ENCODE results near the gene HTR5A.

DNA sequence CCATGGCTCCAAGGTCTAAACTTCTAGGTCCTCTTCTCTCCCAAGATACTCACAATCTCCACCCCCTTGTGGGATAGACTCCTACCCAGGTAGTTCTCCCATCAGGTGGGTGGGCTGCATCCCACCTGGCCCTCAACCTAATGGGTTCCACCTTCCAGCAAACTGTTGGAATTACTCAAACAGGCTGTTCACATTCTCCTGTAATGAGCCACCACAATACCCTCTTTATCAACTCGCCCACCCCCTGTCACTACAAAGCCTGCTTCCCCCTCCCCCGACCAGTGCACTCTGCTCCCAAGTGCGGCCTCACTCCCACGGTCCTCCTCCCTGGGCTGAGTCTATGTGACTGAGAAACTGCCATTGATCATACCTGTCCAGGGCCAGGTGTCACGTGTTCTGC lies 10.4 kb upstream of the HTR5A start:
- no peak for TF ChIP-seq EZH2 (IDR thresholded peaks at IDR 0.05; ENCODE audit: borderline replicate concordance, low read depth, low read length, severe bottlenecking)
- no peak for TF ChIP-seq POLR2A (IDR thresholded peaks at IDR 0.05; ENCODE audit: low read depth, low read length)
- no peak for TF ChIP-seq POLR2AphosphoS5 (IDR thresholded peaks at IDR 0.05; ENCODE audit: insufficient read depth, low read depth, low read length)

Measured in endothelial cell of umbilical vein (primary cell).